Cardiac septum (tissue), 1 donor: ENCODE data around the gene MSH5. TPM values are rescaled to one million over a fixed set of nuclear protein-coding genes. Genes with fewer than 3 reads are reported as not detected.

Experiments
- DNase-seq: peaks from one replicate; pipeline ENCODE4 v3.0.0-alpha.2; 2020; ENCODE audit warnings: low spot score
- intact Hi-C: fragments of 100-400 bp; cut with DNase I; formaldehyde crosslinking; loops from one replicate; pipeline ENCODE4 v1.14.0; 2022
- total RNA-seq: library from RNA; stranded (reverse); fragmentation: NEBNext Ultra II Directional; extraction: Animal tissue kit (Norgen Biotek cat#: 25700); gene quantifications from one replicate; pipeline ENCODE4 v1.2.1, GENCODE V29; 2021
- donor health status: DM: no; HTN: no; CAD: no.

The MSH5 gene
- total RNA-seq, 1 donor from 2014 or later: 1.7 TPM

GRCh38 chr6:31742894-31743293 lies 3.1 kb downstream of the MSH5 start:
- intact Hi-C loops: no loop called here
- DNase-seq: no peak

- intact Hi-C loops: no loop called here
- DNase-seq: no peak
Observed at GRCh38 chr6:31744422-31744821, 4.6 kb downstream of the MSH5 start.

GRCh38 chr6:31749301-31750036 lies 9.7 kb downstream of the MSH5 start:
- intact Hi-C loops: no loop called here
- DNase-seq: no peak

DNA sequence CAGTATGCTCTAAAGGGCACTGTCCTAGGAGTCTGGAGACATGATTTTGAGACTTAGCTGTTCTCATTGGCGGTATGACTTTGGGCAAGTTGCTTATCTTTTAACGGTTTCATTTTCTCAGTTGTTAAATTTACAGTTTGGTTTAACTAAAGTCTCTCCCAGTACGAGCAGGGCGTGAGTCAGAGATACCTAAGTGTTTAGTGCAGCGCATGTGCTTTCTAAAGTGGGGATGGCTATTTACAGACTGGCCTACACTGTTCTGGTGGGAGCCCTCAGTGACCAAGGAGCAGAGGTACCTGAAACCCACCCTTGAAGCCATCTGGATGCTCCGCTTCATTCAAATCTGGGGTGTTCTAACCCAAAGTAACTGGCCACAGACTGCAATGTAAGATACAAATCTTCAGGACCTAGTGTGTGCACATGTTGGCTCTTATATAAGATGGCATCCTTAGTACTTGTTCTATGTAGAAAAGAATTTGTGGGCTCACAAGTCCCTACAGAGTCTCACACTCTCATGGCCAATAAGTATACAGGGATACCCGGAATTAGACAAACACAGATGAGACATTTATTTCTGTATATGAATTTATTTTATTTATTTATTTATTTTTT lies 10.7 kb downstream of the MSH5 start:
- intact Hi-C loops: no loop called here
- DNase-seq: no peak

- intact Hi-C loops: no loop called here
- DNase-seq: no peak
Observed at GRCh38 chr6:31752739-31753319, 13.0 kb downstream of the MSH5 start.

DNA sequence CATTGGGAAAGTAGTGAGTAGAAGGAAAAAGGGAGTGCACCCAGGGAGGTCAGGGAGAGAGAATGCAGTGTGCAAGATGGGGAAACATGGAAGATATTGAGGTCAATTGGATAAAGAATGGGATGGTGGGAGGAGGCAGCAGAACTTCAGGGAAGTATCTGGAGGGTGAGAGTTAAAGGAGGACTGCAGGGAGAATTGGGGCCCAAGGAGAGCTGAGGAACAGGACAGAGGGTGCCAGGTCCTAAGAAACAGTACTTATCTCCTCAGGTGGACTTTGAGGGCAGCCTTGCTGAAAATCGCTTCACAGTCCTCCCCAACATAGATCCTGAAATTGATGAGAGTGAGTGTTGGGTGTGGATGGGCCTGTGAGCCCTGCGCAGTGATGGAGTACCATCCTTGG lies 18.5 kb downstream of the MSH5 start:
- intact Hi-C loops: no loop called here
- DNase-seq: no peak

DNA sequence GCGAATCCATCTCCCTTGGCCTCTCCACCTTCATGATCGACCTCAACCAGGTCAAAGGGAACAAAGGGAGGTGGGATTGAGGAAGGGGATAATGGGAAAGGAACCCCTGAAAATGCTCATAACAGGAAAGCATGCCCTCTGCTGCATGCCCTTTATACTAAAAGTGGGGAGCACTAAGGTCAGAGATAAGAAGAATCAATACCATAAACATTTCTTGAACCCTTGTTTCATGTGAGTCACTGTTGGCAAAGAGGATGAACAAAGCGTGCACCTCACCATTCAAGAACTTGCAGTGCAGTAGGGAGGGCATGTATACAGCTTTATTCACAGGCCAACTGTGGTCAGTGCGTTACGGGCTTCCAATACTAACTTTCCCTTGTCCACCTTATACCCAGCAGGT lies 21.0 kb downstream of the MSH5 start:
- DNase-seq: no peak
- intact Hi-C loops: loop anchor here (5.0 kb wide), 1 partner anchor 33 kb away; the partner anchor contains the start of gene DDAH2

DNA sequence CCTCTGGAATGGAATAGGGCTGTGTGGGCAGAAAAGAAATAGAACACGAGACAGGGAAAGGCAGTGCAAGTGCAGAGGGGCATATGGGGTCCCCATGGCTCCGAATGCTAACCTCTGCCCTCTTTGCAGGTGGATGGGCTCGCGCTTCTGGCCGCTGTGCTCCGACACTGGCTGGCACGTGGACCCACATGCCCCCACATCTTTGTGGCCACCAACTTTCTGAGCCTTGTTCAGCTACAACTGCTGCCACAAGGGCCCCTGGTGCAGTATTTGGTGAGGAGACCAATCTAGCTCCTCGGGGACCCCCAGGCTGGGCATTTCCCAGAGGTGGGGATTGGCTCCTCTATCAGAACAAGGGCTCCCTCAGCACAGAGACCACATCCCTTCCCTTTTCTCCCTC lies 21.5 kb downstream of the MSH5 start:
- no peak for DNase-seq
- intact Hi-C loops: loop anchor here (5.0 kb wide), 1 partner anchor 34 kb away; the partner anchor contains the start of gene DDAH2

GRCh38 chr6:31762356-31762755 lies 22.6 kb downstream of the MSH5 start, which contains the start of gene SAPCD1:
Gene SAPCD1 (plus strand): TSS chr6:31762656. CDS start chr6:31763055, 399 bp downstream.
- intact Hi-C loops: loop anchor here (5.0 kb wide), 1 partner anchor 35 kb away; the partner anchor contains the start of gene DDAH2
- DNase-seq: no peak

GRCh38 chr6:31762878-31763618 lies 23.2 kb downstream of the MSH5 start:
- no peak for DNase-seq
- intact Hi-C loops: loop anchor here (5.0 kb wide), 1 partner anchor 36 kb away; the partner anchor contains the start of gene DDAH2

DNA sequence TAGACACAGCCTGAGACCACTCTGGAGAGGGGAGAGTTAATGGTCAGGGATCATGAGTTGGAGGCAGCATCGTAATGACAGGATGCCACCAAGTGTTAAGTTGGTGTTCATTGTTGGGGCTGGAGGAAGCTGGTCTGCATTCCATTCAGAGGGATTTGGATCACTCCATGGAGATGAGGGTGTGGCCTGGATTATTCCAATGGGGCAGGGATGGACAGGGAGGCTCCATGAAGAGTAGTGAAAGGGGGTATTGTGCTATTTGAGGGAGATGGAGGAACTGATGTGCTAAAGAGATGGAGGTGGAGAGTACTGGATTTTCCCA lies 23.8 kb downstream of the MSH5 start:
- DNase-seq: no peak
- intact Hi-C loops: loop anchor here (5.0 kb wide), 1 partner anchor 36 kb away; the partner anchor contains the start of gene DDAH2

GRCh38 chr6:31764198-31764597 lies 24.4 kb downstream of the MSH5 start:
- intact Hi-C loops: loop anchor here (5.0 kb wide), 1 partner anchor 37 kb away; the partner anchor contains the start of gene DDAH2
- no peak for DNase-seq

DNA sequence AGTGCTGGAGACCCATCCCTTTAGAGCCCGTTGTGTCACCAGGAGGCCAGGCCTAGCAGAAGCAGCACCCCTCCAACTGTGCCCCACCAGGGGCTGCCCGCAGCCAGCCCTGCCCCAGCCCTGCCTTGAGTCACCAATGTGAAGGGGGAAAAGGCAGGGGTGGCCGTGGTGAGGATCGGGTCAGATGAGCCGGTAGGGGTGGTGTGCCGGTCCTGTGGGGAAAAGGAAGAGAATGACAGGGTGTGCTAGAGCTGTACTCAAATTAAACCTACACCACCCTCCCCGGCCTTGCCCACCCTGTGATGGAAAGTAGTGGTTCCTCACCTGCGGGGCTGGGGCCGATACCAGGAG lies 25.7 kb downstream of the MSH5 start:
- intact Hi-C loops: no loop called here
- DNase-seq: no peak

GRCh38 chr6:31765910-31766794 lies 26.3 kb downstream of the MSH5 start:
- intact Hi-C loops: loop anchor here (2.0 kb wide), 1 partner anchor 85 kb away; the partner anchor contains the start of gene LY6G5C

GRCh38 chr6:31767096-31767645 lies 27.4 kb downstream of the MSH5 start:
- no peak for DNase-seq
- intact Hi-C loops: loop anchor here (2.0 kb wide), 1 partner anchor 86 kb away; the partner anchor contains the start of gene LY6G5C

More at GRCh38 chr6:31765910-31766794, 26.3 kb downstream of the MSH5 start:
- DNase-seq: no peak

GRCh38 chr6:31768363-31769257 lies 28.8 kb downstream of the MSH5 start:
- DNase-seq: no peak

GRCh38 chr6:31769684-31770371 lies 30.0 kb downstream of the MSH5 start:
- intact Hi-C loops: no loop called here
- peak; percentile 94 for DNase-seq

More at GRCh38 chr6:31768363-31769257, 28.8 kb downstream of the MSH5 start:
- intact Hi-C loops: no loop called here
